Spleen (tissue), 11 donors: ENCODE data around the gene AP1M1. TPM values are rescaled to one million over a fixed set of nuclear protein-coding genes. Genes with fewer than 3 reads are reported as not detected.
A peak's percentile ranks its signal among the peaks of the same experiment; 100 is the strongest.

Experiments
- DNase-seq: peaks from one replicate; pipeline ENCODE4 v3.0.0-alpha.2; 2020
- H3K27ac ChIP-seq, 8 donors: fragments of 200-600 bp; sonication (generic) in 7 of 8; 1 replicate in 4 of 8; 2 replicates in 4 of 8; pipeline versions ENCODE4 v1.5.0 to v1.8.0; 2016 to 2021; ENCODE audit warnings: inconsistent platforms in 4 of 8, mild to moderate bottlenecking in 4 of 8, moderate library complexity in 1 of 8
- H3K27me3 ChIP-seq, 7 donors: fragments of 200-600 bp; sonication (generic) in 6 of 7; replicated peaks in 1 of 7; 1 replicate in 4 of 7; 2 replicates in 3 of 7; pipeline versions ENCODE4 v1.5.0 to v1.8.0; 2016 to 2021; ENCODE audit warnings: inconsistent platforms in 3 of 7, mild to moderate bottlenecking in 1 of 7
- H3K36me3 ChIP-seq, 6 donors: fragments of 200-600 bp; sonication (generic) in 5 of 6; 1 replicate in 4 of 6; 2 replicates in 2 of 6; pipeline versions ENCODE4 v1.5.0 to v1.8.0; 2016 to 2021; ENCODE audit warnings: inconsistent platforms in 2 of 6
- H3K4me1 ChIP-seq, 6 donors: fragments of 200-600 bp; sonication (generic) in 5 of 6; 1 replicate in 3 of 6; 2 replicates in 3 of 6; pipeline versions ENCODE4 v1.5.0 to v1.8.0; 2016 to 2021; ENCODE audit warnings: inconsistent platforms in 3 of 6
- H3K4me3 ChIP-seq, 8 donors: fragments of 200-600 bp; sonication (generic) in 7 of 8; 1 replicate in 4 of 8; 2 replicates in 4 of 8; pipeline versions ENCODE4 v1.5.0 to v1.8.0; 2016 to 2021; ENCODE audit warnings: inconsistent platforms in 4 of 8, mild to moderate bottlenecking in 4 of 8, moderate library complexity in 2 of 8
- H3K9me3 ChIP-seq, 8 donors: fragments of 200-600 bp; sonication (generic) in 7 of 8; 1 replicate in 4 of 8; 2 replicates in 4 of 8; pipeline versions ENCODE4 v1.5.0 to v1.8.0; 2016 to 2021; ENCODE audit warnings: inconsistent platforms in 4 of 8
- POLR2A ChIP-seq, 3 donors: fragments of 450-650 bp; IDR thresholded peaks; one replicate each; pipeline ENCODE4 v1.5.1; 2017; ENCODE audit warnings: antibody characterized with exemption in 3 of 3, mild to moderate bottlenecking in 1 of 3
- POLR2AphosphoS5 ChIP-seq, 3 donors: sonication (generic); formaldehyde crosslinking; IDR thresholded peaks; one replicate each; pipeline ENCODE4 v1.5.1; 2017; ENCODE audit warnings: antibody characterized with exemption in 3 of 3
- WGBS, 5 donors: extraction: QIAGEN DNeasy Blood & Tissue Kit in 3 of 5; methylation state at CpG; one replicate each; pipeline versions ENCODE4 v1.1.5 to v1.1.7; 2013 to 2018; 5-methylcytosine and 5-hydroxymethylcytosine counted together
- intact Hi-C: fragments of 100-400 bp; cut with DNase I; formaldehyde crosslinking; loops from one replicate; pipeline ENCODE4 v1.15.0; 2023; ENCODE audit warnings: low total_unique reads
- polyA plus RNA-seq, 3 donors: library from polyadenylated mRNA; stranded (reverse); fragments of 200-250 nt; gene quantifications; one replicate each; pipeline ENCODE4 v1.2.1, GENCODE V29; 2013
- total RNA-seq, 7 donors: library from RNA; depleted of rRNA in 3 of 7; stranded (reverse); fragments of >200 nt in 3 of 7; fragmentation: NEBNext Ultra II Directional in 4 of 7; extraction: Animal tissue kit (Norgen Biotek cat#: 25700) in 4 of 7; gene quantifications; one replicate each; pipeline versions ENCODE4 v1.1.0 to v1.2.1, GENCODE V29; 2016 to 2021
- TF ChIP-seq, protein P1 (sequence below), 11 experiments: fragments of 200-600 bp in 7 of 11; fragments of 450-650 bp in 4 of 11; sonication (generic) in 4 of 11; IDR thresholded peaks in 8 of 11; conservative IDR thresholded peaks in 3 of 11; 1 replicate in 7 of 11; 2 replicates in 4 of 11; pipeline versions ENCODE4 v1.4.0 to v1.8.0; 2016 to 2021; ENCODE audit warnings: antibody characterized with exemption in 11 of 11, inconsistent platforms in 4 of 11, mild to moderate bottlenecking in 1 of 11
- donor health status: healthy with polysubstance abuse.
- donor health status: DM: no; HTN: no; CAD: no; lungs with moderate emphysema.
- donor health status: DM: no; HTN: no; CAD: no.
- donor health status: Bipolar disorder and iron deficiency.
- donor health status: healthy.
- donor health status: DM: no; HTN: no; CAD: no.
- donor health status: DM: yes; HTN: yes; CAD: no.

Gene AP1M1
- total and polyA plus RNA-seq, 10 donors: 27.9 to 82.8 (median 60.5) TPM

DNA sequence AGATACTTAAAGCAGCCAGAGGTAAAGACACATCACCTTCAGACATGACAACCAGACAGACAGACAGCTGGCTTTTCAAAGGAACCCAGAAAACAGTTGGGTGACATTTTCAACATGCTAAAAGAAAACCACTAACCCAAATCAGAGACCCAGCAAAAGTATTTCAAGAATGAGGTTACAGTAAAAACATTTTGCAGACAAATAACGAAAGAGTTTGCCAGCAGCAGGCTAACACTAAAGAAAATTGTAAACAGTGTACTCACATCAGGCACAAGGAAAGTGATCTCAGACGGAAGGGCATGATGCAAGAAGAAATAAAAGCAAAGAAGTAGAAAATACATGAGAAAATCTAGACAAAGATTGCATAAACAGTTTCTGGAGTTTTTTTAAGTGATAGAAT is 46.4 kb downstream of the AP1M1 start:
- TF ChIP-seq POLR2AphosphoS5 (IDR thresholded peaks at IDR 0.05) (no peak), POLR2A (IDR thresholded peaks at IDR 0.05) (no peak)
- TF ChIP-seq, protein P1, sequence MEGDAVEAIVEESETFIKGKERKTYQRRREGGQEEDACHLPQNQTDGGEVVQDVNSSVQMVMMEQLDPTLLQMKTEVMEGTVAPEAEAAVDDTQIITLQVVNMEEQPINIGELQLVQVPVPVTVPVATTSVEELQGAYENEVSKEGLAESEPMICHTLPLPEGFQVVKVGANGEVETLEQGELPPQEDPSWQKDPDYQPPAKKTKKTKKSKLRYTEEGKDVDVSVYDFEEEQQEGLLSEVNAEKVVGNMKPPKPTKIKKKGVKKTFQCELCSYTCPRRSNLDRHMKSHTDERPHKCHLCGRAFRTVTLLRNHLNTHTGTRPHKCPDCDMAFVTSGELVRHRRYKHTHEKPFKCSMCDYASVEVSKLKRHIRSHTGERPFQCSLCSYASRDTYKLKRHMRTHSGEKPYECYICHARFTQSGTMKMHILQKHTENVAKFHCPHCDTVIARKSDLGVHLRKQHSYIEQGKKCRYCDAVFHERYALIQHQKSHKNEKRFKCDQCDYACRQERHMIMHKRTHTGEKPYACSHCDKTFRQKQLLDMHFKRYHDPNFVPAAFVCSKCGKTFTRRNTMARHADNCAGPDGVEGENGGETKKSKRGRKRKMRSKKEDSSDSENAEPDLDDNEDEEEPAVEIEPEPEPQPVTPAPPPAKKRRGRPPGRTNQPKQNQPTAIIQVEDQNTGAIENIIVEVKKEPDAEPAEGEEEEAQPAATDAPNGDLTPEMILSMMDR (IDR thresholded peaks at IDR 0.05 in 8 of 11, conservative IDR thresholded peaks at IDR 0.05 in 3 of 11): no peak
- intact Hi-C loops: no loop called here
- Histone ChIP-seq H3K4me1 (peaks cover 5 to 35% (median 19%) of the 10 kb centered on the region in 6 donors), H3K9me3 (no peaks in the 10 kb centered on the region), H3K36me3 (no peaks in the 10 kb centered on the region), H3K27ac (no peak overlapping the region), H3K4me3 (no peak overlapping the region), H3K27me3 (no peaks in the 10 kb centered on the region)
- 46 to 56% (median 52%) methylated on average over 2 of the region's 2 CpGs for WGBS, 5 donors
- no peak for DNase-seq

DNA sequence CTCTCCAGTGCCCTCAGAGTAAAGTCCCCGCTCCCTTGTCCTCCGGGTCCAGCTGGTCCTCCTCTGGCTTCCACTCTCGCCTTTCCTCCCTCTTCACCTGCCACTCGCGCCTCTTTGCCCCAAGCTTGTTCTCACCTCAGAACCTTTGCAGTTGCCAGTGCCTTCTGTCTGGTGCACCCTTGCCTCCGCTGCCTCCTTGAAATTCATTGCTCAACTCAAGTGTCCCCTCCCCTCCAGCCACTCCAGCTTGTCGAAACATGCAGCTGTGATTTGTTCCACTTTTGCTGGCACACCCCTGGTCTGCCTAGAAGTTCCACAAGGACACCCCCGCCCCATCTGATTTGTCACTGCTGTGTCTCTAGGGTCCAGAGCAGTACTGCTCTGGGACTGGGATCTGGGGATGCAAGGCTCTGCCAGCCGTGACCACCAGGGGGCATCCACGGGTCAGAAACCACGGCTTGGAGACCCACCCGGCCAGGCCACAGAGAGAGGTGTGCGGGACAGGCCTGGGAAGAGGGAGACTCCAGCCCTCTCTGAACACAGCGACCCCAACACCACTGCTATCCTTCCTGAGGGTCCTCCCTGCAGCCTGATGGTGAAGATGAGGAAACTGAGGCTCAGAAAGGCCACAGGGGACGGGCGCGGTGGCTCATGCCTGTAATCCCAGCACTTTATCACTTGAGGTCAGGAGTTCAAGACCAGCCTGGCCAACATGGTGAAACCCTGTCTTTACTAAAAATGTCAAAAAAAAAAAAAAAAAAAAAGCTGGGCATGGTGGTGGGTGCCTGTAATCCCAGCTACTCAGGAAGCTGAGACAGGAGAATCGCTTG is 49.9 kb downstream of the AP1M1 start:
- 34 to 62% (median 43%) methylated on average over 11 to 18 of the region's 18 CpGs for WGBS, 5 donors
- peak; percentile 96 for DNase-seq
- Histone ChIP-seq H3K4me1 (peaks cover 5 to 52% (median 25%) of the 10 kb centered on the region in 6 donors), H3K27ac (peak overlapping the region in 2 of 8 donors; percentile 8 to 33), H3K36me3 (no peaks in the 10 kb centered on the region), H3K9me3 (no peaks in the 10 kb centered on the region), H3K4me3 (no peak overlapping the region), H3K27me3 (no peaks in the 10 kb centered on the region)
- intact Hi-C loops: loop anchor here (2.0 to 5.0 kb wide), 2 partner anchors 75 to 135 kb away; partner anchors contain the start of gene KLF2
- TF ChIP-seq POLR2AphosphoS5 (IDR thresholded peaks at IDR 0.05): peak; percentile 81 to 83 (median 82)
- TF ChIP-seq, protein P1 (IDR thresholded peaks at IDR 0.05 in 8 of 11, conservative IDR thresholded peaks at IDR 0.05 in 3 of 11): peak; percentile 92 to 99 (median 97)
- TF ChIP-seq POLR2A (IDR thresholded peaks at IDR 0.05): no peak

DNA sequence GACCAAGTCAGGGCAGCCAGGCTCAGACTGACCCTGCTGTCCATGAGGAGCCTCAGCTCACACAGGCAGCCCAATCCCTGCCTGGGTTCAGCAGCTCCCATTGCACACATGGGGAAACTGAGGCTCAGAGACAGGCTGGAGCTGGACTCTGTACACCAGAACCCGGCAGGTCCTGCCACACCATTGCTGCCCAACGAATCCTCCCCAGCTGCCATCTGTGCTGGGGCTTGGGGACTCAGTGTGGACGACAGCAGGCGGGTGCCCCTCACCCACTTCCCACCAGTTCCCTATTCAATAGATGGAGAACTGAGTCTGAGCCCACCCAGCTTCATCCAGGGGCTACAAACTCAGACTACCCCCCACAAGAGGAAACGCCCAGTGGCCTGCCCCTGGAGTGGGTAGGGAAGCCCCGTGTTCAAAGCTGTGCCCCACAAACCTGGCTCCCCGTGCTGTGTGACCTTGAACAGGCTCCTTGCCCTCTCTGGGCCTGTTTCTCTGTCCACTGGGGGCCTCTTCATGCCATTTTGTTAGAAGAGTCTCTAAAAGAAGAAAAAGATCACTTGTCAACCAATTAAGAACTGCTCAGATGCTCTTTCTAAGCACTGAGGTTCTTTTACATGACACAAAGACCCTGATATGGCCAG is 50.8 kb downstream of the AP1M1 start:
- Histone ChIP-seq H3K27ac (peak overlapping the region in 3 of 8 donors; percentile 2 to 33 (median 8)), H3K4me3 (no peak overlapping the region), H3K36me3 (no peaks in the 10 kb centered on the region), H3K9me3 (no peaks in the 10 kb centered on the region), H3K4me1 (peaks cover 5 to 61% (median 34%) of the 10 kb centered on the region in 6 donors), H3K27me3 (no peaks in the 10 kb centered on the region)
- WGBS, 5 donors: 73 to 85% (median 79%) methylated on average over 6 to 7 of the region's 7 CpGs
- intact Hi-C loops: loop anchor here (5.0 kb wide), 1 partner anchor 74 kb away; the partner anchor contains the start of gene KLF2
- peak; percentile 61 for DNase-seq
- TF ChIP-seq POLR2AphosphoS5 (IDR thresholded peaks at IDR 0.05): no peak
- TF ChIP-seq, protein P1 (IDR thresholded peaks at IDR 0.05 in 8 of 11, conservative IDR thresholded peaks at IDR 0.05 in 3 of 11): no peak
- TF ChIP-seq POLR2A (IDR thresholded peaks at IDR 0.05): no peak
